HEK293 (cell line): ENCODE data around the gene LIPK.

ENCODE experiments used
- CTCF ChIA-PET: fragments of 350-600 bp; formaldehyde crosslinking; extraction: SDS; loops from one replicate; lab custom pipeline; 2021; ENCODE audit warnings: antibody characterized with exemption; lab: Yijun Ruan, JAX
- POLR2A ChIA-PET: fragments of 300-600 bp; formaldehyde crosslinking; extraction: SDS; loops from one replicate; lab custom pipeline; 2020; ENCODE audit warnings: antibody characterized with exemption, inconsistent platforms; lab: Yijun Ruan, JAX
- H3K27ac ChIP-seq: fragments of 200-500 bp; sonication (Bioruptor generic); 2 replicates; pipeline ENCODE4 v1.5.1; 2014; ENCODE audit warnings: low read depth, low read length, control low read depth, inconsistent platforms; ENCODE audit errors: extremely low read depth
- H3K36me3 ChIP-seq, 2 experiments: fragments of 200-500 bp in 1 of 2; sonication (Bioruptor generic) in 1 of 2; 1 replicate in 1 of 2; 2 replicates in 1 of 2; pipeline ENCODE4 v1.5.1; 2014 to 2017; ENCODE audit warnings: inconsistent platforms in 2 of 2, low read length in 2 of 2; ENCODE audit not compliant: control insufficient read depth in 2 of 2, insufficient read depth in 1 of 2
- H3K4me1 ChIP-seq: fragments of 200-500 bp; sonication (Bioruptor generic); 2 replicates; pipeline ENCODE4 v1.5.1; 2014; ENCODE audit warnings: mild to moderate bottlenecking, low read length, inconsistent platforms; ENCODE audit not compliant: control insufficient read depth, insufficient read depth
- H3K4me3 ChIP-seq: 2 replicates; pipeline ENCODE4 v1.5.1; 2011; ENCODE audit warnings: low read depth, mild to moderate bottlenecking, control low read depth, low read length, moderate library complexity
- H3K9me3 ChIP-seq: fragments of 200-500 bp; sonication (Bioruptor generic); 2 replicates; pipeline ENCODE4 v1.5.1; 2014; ENCODE audit warnings: low read depth, low read length, inconsistent platforms; ENCODE audit not compliant: control insufficient read depth, insufficient read depth
- BCL11A ChIP-seq: fragments of 450-650 bp; formaldehyde crosslinking; IDR thresholded peaks from 2 replicates; pipeline ENCODE4 v1.5.1; 2016; ENCODE audit warnings: low read depth, missing biosample characterization, missing genetic modification characterization
- BCL11B ChIP-seq: fragments of 450-650 bp; formaldehyde crosslinking; IDR thresholded peaks from 2 replicates; pipeline ENCODE4 v1.5.1; 2016; ENCODE audit warnings: low read depth, missing biosample characterization, missing genetic modification characterization
- ELK4 ChIP-seq: IDR thresholded peaks from 2 replicates; pipeline ENCODE4 v1.6.1; 2011; ENCODE audit warnings: mild to moderate bottlenecking, low read depth, low read length, borderline replicate concordance
- GLIS2 ChIP-seq: fragments of 450-650 bp; formaldehyde crosslinking; IDR thresholded peaks from 2 replicates; pipeline ENCODE4 v1.5.1; 2016; ENCODE audit warnings: missing biosample characterization, missing genetic modification characterization
- HIC1 ChIP-seq: fragments of 450-650 bp; formaldehyde crosslinking; IDR thresholded peaks from 2 replicates; pipeline ENCODE4 v1.5.1; 2016; ENCODE audit warnings: missing biosample characterization, missing genetic modification characterization
- KLF10 ChIP-seq: fragments of 450-650 bp; IDR thresholded peaks from 2 replicates; pipeline ENCODE4 v1.5.1; 2018; ENCODE audit warnings: missing biosample characterization, mild to moderate bottlenecking, missing genetic modification characterization
- KLF17 ChIP-seq: fragments of 450-650 bp; formaldehyde crosslinking; IDR thresholded peaks from 2 replicates; pipeline ENCODE4 v1.5.1; 2016; ENCODE audit warnings: missing biosample characterization, missing genetic modification characterization
- MYNN ChIP-seq: fragments of 450-650 bp; formaldehyde crosslinking; IDR thresholded peaks from 2 replicates; pipeline ENCODE4 v1.5.1; 2016; ENCODE audit warnings: missing biosample characterization, missing genetic modification characterization, borderline replicate concordance
- OVOL3 ChIP-seq: fragments of 450-650 bp; formaldehyde crosslinking; IDR thresholded peaks from 2 replicates; pipeline ENCODE4 v1.5.1; 2016; ENCODE audit warnings: missing biosample characterization, missing genetic modification characterization
- SETDB1 ChIP-seq: IDR thresholded peaks from one replicate; pipeline ENCODE4 v1.6.1; 2017; ENCODE audit warnings: mild to moderate bottlenecking, low read length, moderate library complexity, mixed read lengths; ENCODE audit not compliant: insufficient read length
- WT1 ChIP-seq: fragments of 450-650 bp; formaldehyde crosslinking; IDR thresholded peaks from 2 replicates; pipeline ENCODE4 v1.5.1; 2016; ENCODE audit warnings: missing biosample characterization, missing genetic modification characterization
- ZBTB17 ChIP-seq: fragments of 450-650 bp; formaldehyde crosslinking; IDR thresholded peaks from 2 replicates; pipeline ENCODE4 v1.5.1; 2016; ENCODE audit warnings: missing biosample characterization, missing genetic modification characterization
- ZNF112 ChIP-seq: fragments of 450-650 bp; formaldehyde crosslinking; IDR thresholded peaks from 2 replicates; pipeline ENCODE4 v1.5.0; 2017; ENCODE audit warnings: missing biosample characterization, missing genetic modification characterization
- ZNF133 ChIP-seq: fragments of 450-650 bp; formaldehyde crosslinking; IDR thresholded peaks from 2 replicates; pipeline ENCODE4 v1.5.1; 2016; ENCODE audit warnings: missing biosample characterization, missing genetic modification characterization
- ZNF19 ChIP-seq: fragments of 450-650 bp; formaldehyde crosslinking; IDR thresholded peaks from 2 replicates; pipeline ENCODE4; 2016; ENCODE audit warnings: missing biosample characterization, missing genetic modification characterization, low read depth
- ZNF2 ChIP-seq: fragments of 450-650 bp; formaldehyde crosslinking; IDR thresholded peaks from 2 replicates; pipeline ENCODE4 v1.5.1; 2016; ENCODE audit warnings: missing biosample characterization, missing genetic modification characterization
- ZNF398 ChIP-seq: fragments of 450-650 bp; formaldehyde crosslinking; IDR thresholded peaks from 2 replicates; pipeline ENCODE4 v1.5.1; 2017; ENCODE audit warnings: missing biosample characterization, missing genetic modification characterization
- ZNF518A ChIP-seq: fragments of 450-650 bp; formaldehyde crosslinking; conservative IDR thresholded peaks from 2 replicates; pipeline ENCODE4 v1.5.1; 2016; ENCODE audit warnings: low read depth, missing biosample characterization, missing genetic modification characterization
- ZNF621 ChIP-seq: fragments of 450-650 bp; formaldehyde crosslinking; IDR thresholded peaks from 2 replicates; pipeline ENCODE4 v1.5.1; 2017; ENCODE audit warnings: missing biosample characterization, missing genetic modification characterization
- ZNF830 ChIP-seq: fragments of 450-650 bp; IDR thresholded peaks from 2 replicates; pipeline ENCODE4 v1.5.0; 2018; ENCODE audit warnings: missing biosample characterization, missing genetic modification characterization, low read depth, mild to moderate bottlenecking, moderate library complexity
- ZSCAN23 ChIP-seq: fragments of 450-650 bp; formaldehyde crosslinking; IDR thresholded peaks from 2 replicates; pipeline ENCODE4 v1.5.1; 2016; ENCODE audit warnings: missing biosample characterization, missing genetic modification characterization
- ZSCAN4 ChIP-seq: fragments of 450-650 bp; formaldehyde crosslinking; IDR thresholded peaks from 2 replicates; pipeline ENCODE4 v1.5.1; 2017; ENCODE audit warnings: missing biosample characterization, missing genetic modification characterization

The LIPK gene

GRCh38 chr10:88721392-88721791 is 15.3 kb downstream of the LIPK start:
- Histone ChIP-seq H3K36me3 (no peaks in the 10 kb centered on the region), H3K27ac (no peak overlapping the region), H3K9me3 (no peaks in the 10 kb centered on the region), H3K4me1 (no peaks in the 10 kb centered on the region), H3K4me3 (no peak overlapping the region)
- CTCF ChIA-PET: interaction anchor here (0.5 kb wide), 1 partner anchor 141 kb away, joined by 3 read pairs; no protein-coding TSS in a partner anchor
- no peak for TF ChIP-seq ELK4
- TF ChIP-seq ZNF830 (tag by site-specific recombination): no peak
- no peak for TF ChIP-seq ZNF133 (tag by site-specific recombination)
- no peak for TF ChIP-seq ZSCAN4
- TF ChIP-seq HIC1 (tag by site-specific recombination): no peak
- TF ChIP-seq KLF10: no peak
- no peak for TF ChIP-seq ZNF398
- TF ChIP-seq ZNF621 (tag by site-specific recombination): no peak
- POLR2A ChIA-PET: no interaction called here

DNA sequence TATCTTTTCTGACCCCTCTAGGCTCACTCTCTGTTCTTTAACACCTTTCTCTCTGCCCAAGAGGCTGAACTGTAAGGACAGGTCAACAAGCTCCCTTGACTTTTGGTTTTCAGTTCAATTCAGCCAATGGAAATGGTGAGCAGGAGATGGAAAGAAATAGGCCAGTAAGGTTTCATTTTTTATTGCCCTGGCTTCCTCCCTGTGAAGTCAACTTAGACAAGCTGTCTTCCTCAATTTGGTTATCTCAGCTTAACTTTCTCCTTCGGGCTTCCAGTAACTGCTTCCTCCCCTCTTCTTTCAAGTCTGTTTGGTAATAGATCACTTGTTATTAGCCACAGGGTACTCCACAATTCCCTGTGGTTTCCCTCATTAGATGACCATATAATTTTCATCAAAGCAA is 19.7 kb downstream of the LIPK start:
- Histone ChIP-seq H3K36me3 (no peaks in the 10 kb centered on the region), H3K4me3 (no peak overlapping the region), H3K27ac (no peak overlapping the region), H3K9me3 (no peaks in the 10 kb centered on the region), H3K4me1 (no peaks in the 10 kb centered on the region)
- ChIA-PET POLR2A (no interaction called here), CTCF (interaction anchor here (0.8 to 1.0 kb wide), 3 partner anchors 38 to 108 kb away, joined by 3 to 4 read pairs (median 3); no protein-coding TSS in a partner anchor)
- no peak for TF ChIP-seq ZSCAN23
- no peak for TF ChIP-seq ZNF19 (tag by site-specific recombination)
- no peak for TF ChIP-seq ZBTB17
- no peak for TF ChIP-seq KLF17 (tag by site-specific recombination)
- no peak for TF ChIP-seq MYNN (tag by site-specific recombination)
- no peak for TF ChIP-seq SETDB1
- TF ChIP-seq ZNF518A (tag by site-specific recombination): no peak
- no peak for TF ChIP-seq GLIS2 (tag by site-specific recombination)
- TF ChIP-seq ZNF2: no peak
- TF ChIP-seq WT1 (tag by site-specific recombination): no peak
- TF ChIP-seq ELK4: no peak
- no peak for TF ChIP-seq OVOL3 (tag by site-specific recombination)
- no peak for TF ChIP-seq BCL11A (tag by site-specific recombination)
- TF ChIP-seq ZNF112 (tag by site-specific recombination): no peak
- no peak for TF ChIP-seq BCL11B (tag by site-specific recombination)
